Suprapubic skin (tissue), 4 donors: Measurements from ENCODE around the gene CEP112. TPM values are rescaled to one million over a fixed set of nuclear protein-coding genes. Genes with fewer than 3 reads are reported as not detected.

Experiments
- DNase-seq, 2 donors: peaks; one replicate each; pipeline ENCODE4 v3.0.0-alpha.2; 2019; ENCODE audit warnings: low spot score in 2 of 2
- H3K27ac ChIP-seq: fragments of 200-600 bp; sonication (generic); one replicate; pipeline ENCODE4 v1.5.1; 2019
- H3K27me3 ChIP-seq: fragments of 200-600 bp; sonication (generic); one replicate; pipeline ENCODE4 v1.5.1; 2019
- H3K36me3 ChIP-seq: fragments of 200-600 bp; sonication (generic); one replicate; pipeline ENCODE4 v1.5.1; 2019
- H3K4me1 ChIP-seq: fragments of 200-600 bp; sonication (generic); one replicate; pipeline ENCODE4 v1.5.1; 2019
- H3K4me3 ChIP-seq: fragments of 200-600 bp; sonication (generic); one replicate; pipeline ENCODE4 v1.5.1; 2019; ENCODE audit warnings: mild to moderate bottlenecking
- H3K9me3 ChIP-seq: fragments of 200-600 bp; sonication (generic); one replicate; pipeline ENCODE4 v1.5.1; 2019
- CTCF ChIP-seq, 2 donors: fragments of 200-600 bp in 1 of 2; fragments of 450-650 bp in 1 of 2; sonication (generic) in 1 of 2; IDR thresholded peaks; one replicate each; pipeline ENCODE4 v1.5.1; 2016 to 2019; ENCODE audit warnings: antibody characterized with exemption in 2 of 2, mild to moderate bottlenecking in 1 of 2, moderate library complexity in 1 of 2
- EP300 ChIP-seq: sonication (generic); formaldehyde crosslinking; IDR thresholded peaks from one replicate; pipeline ENCODE4 v1.6.1; 2017; ENCODE audit warnings: antibody characterized with exemption
- POLR2A ChIP-seq, 2 donors: fragments of 450-650 bp; IDR thresholded peaks; one replicate each; pipeline ENCODE4 v1.6.1; 2017; ENCODE audit warnings: antibody characterized with exemption in 2 of 2, mild to moderate bottlenecking in 2 of 2, moderate library complexity in 2 of 2
- POLR2AphosphoS5 ChIP-seq, 3 donors: sonication (generic); formaldehyde crosslinking; IDR thresholded peaks; one replicate each; pipeline ENCODE4 v1.6.1; 2017; ENCODE audit warnings: antibody characterized with exemption in 3 of 3
- WGBS: methylation state at CpG from one replicate; pipeline ENCODE4 v1.1.5; 2018; 5-methylcytosine and 5-hydroxymethylcytosine counted together
- total RNA-seq, 4 donors: library from RNA; depleted of rRNA; stranded (reverse); fragments of >200 nt; gene quantifications; one replicate each; pipeline ENCODE4 v1.1.0, GENCODE V29; 2016

The CEP112 gene
- total RNA-seq, 4 donors from 2014 or later, result 0.68 to 14.1 (median 6.6) TPM

GRCh38 chr17:65698381-65699061, 493.4 kb downstream of the CEP112 start:
- Histone ChIP-seq H3K27me3 (no peaks in the 10 kb centered on the region), H3K4me3 (no peak overlapping the region), H3K9me3 (no peaks in the 10 kb centered on the region), H3K4me1 (no peaks in the 10 kb centered on the region), H3K27ac (no peak overlapping the region), H3K36me3 (no peaks in the 10 kb centered on the region)
- no peak for DNase-seq
- WGBS, result 58% methylated on average over 11 of the region's 11 CpGs
- TF ChIP-seq CTCF (IDR thresholded peaks at IDR 0.05) (no peak), EP300 (no peak), POLR2A (IDR thresholded peaks at IDR 0.05) (no peak), POLR2AphosphoS5 (IDR thresholded peaks at IDR 0.05) (no peak)

GRCh38 chr17:65697661-65698060, 494.3 kb downstream of the CEP112 start:
- no peak for DNase-seq
- H3K27ac ChIP-seq, result no peak overlapping the region
- TF ChIP-seq CTCF (IDR thresholded peaks at IDR 0.05) (no peak), POLR2A (IDR thresholded peaks at IDR 0.05) (no peak)
- H3K27me3 ChIP-seq, result no peaks in the 10 kb centered on the region
- H3K4me1 ChIP-seq, result no peaks in the 10 kb centered on the region
- no peaks in the 10 kb centered on the region for H3K36me3 ChIP-seq
- no peaks in the 10 kb centered on the region for H3K9me3 ChIP-seq
- 75% methylated on average over 4 of the region's 4 CpGs for WGBS
- H3K4me3 ChIP-seq, result no peak overlapping the region

- Histone ChIP-seq H3K36me3 (no peaks in the 10 kb centered on the region), H3K9me3 (no peaks in the 10 kb centered on the region), H3K4me3 (no peak overlapping the region), H3K27ac (peak overlapping the region; percentile 10), H3K27me3 (no peaks in the 10 kb centered on the region), H3K4me1 (no peaks in the 10 kb centered on the region)
- DNase-seq, result no peak
- WGBS, result 69% methylated on average over 6 of the region's 6 CpGs
- TF ChIP-seq CTCF (IDR thresholded peaks at IDR 0.05) (no peak), POLR2A (IDR thresholded peaks at IDR 0.05) (no peak), EP300 (no peak), POLR2AphosphoS5 (IDR thresholded peaks at IDR 0.05) (no peak)
Measured at GRCh38 chr17:65696739-65697394, 495.1 kb downstream of the CEP112 start.

GRCh38 chr17:65694601-65695000, 497.3 kb downstream of the CEP112 start:
- Histone ChIP-seq H3K36me3 (no peaks in the 10 kb centered on the region), H3K27ac (no peak overlapping the region), H3K4me3 (no peak overlapping the region), H3K4me1 (no peaks in the 10 kb centered on the region), H3K27me3 (no peaks in the 10 kb centered on the region), H3K9me3 (no peaks in the 10 kb centered on the region)
- no peak for DNase-seq
- TF ChIP-seq POLR2AphosphoS5 (IDR thresholded peaks at IDR 0.05) (no peak), EP300 (no peak), POLR2A (IDR thresholded peaks at IDR 0.05) (no peak), CTCF (IDR thresholded peaks at IDR 0.05) (no peak)
- WGBS, result 94% methylated on average over 3 of the region's 3 CpGs

GRCh38 chr17:65690626-65691310, 501.2 kb downstream of the CEP112 start:
- TF ChIP-seq CTCF (IDR thresholded peaks at IDR 0.05) (no peak), POLR2AphosphoS5 (IDR thresholded peaks at IDR 0.05) (no peak), EP300 (no peak), POLR2A (IDR thresholded peaks at IDR 0.05) (no peak)
- H3K4me1 ChIP-seq, result no peaks in the 10 kb centered on the region
- 78% methylated on average over 6 of the region's 6 CpGs for WGBS
- H3K9me3 ChIP-seq, result no peaks in the 10 kb centered on the region
- H3K36me3 ChIP-seq, result no peaks in the 10 kb centered on the region
- H3K4me3 ChIP-seq, result no peak overlapping the region
- no peaks in the 10 kb centered on the region for H3K27me3 ChIP-seq
- H3K27ac ChIP-seq, result no peak overlapping the region
- DNase-seq, result no peak
